ENCODE data around the gene BNC2.
"Not testable (repeated sequence)": the region's sequence is repeated elsewhere in the genome, so short reads cannot be mapped to it uniquely, and the experiment has no call there.

BNC2 gene

GRCh38 chr9:16883586-16883985 is 13.1 kb upstream of the BNC2 start:
- POLR2A ChIA-PET = no interaction called here
- no peak for TF ChIP-seq CTCF (IDR thresholded peaks at IDR 0.05; ENCODE audit: control extremely low read depth, extremely low read depth, low read depth, missing control alignments)
- CTCF ChIA-PET = no interaction called here
- DNase-seq (ENCODE audit: extremely low spot score) = no peak

GRCh38 chr9:16882440-16882839 is 12.0 kb upstream of the BNC2 start:
- CTCF ChIA-PET; POLR2A ChIA-PET; DNase-seq (ENCODE audit: extremely low spot score): not testable (repeated sequence)

GRCh38 chr9:16879416-16879815 is 8.9 kb upstream of the BNC2 start:
- DNase-seq (ENCODE audit: extremely low spot score) = no peak
- CTCF ChIA-PET = no interaction called here
- POLR2A ChIA-PET = no interaction called here

GRCh38 chr9:16877256-16877655 is 6.8 kb upstream of the BNC2 start:
- CTCF ChIA-PET = interaction anchor here (1.2 kb wide), 1 partner anchor 12 kb away, joined by 3 read pairs; no protein-coding TSS in a partner anchor
- TF ChIP-seq CTCF (IDR thresholded peaks at IDR 0.05; ENCODE audit: control extremely low read depth, extremely low read depth, low read depth, missing control alignments) = no peak
- POLR2A ChIA-PET = no interaction called here
- no peak for DNase-seq (ENCODE audit: extremely low spot score)

More at GRCh38 chr9:16879416-16879815, 8.9 kb upstream of the BNC2 start:
- no peak for TF ChIP-seq CTCF (IDR thresholded peaks at IDR 0.05; ENCODE audit: control extremely low read depth, extremely low read depth, low read depth, missing control alignments)

- TF ChIP-seq CTCF (IDR thresholded peaks at IDR 0.05; ENCODE audit: control extremely low read depth, extremely low read depth, low read depth, missing control alignments) = no peak
- ChIA-PET CTCF (no interaction called here), POLR2A (no interaction called here)
- DNase-seq (ENCODE audit: extremely low spot score) = no peak
These were observed 2.8 kb upstream of the BNC2 start for GRCh38 chr9:16873126-16873802.

- POLR2A ChIA-PET = no interaction called here
These were observed 1.1 kb upstream of the BNC2 start for GRCh38 chr9:16871336-16872151.

More at GRCh38 chr9:16871336-16872151, 1.1 kb upstream of the BNC2 start:
- no peak for TF ChIP-seq CTCF (IDR thresholded peaks at IDR 0.05; ENCODE audit: control extremely low read depth, extremely low read depth, low read depth, missing control alignments)
- CTCF ChIA-PET = no interaction called here
- DNase-seq (ENCODE audit: extremely low spot score) = no peak

Data from GM10248 (cell line).